ENCODE measurements around the gene UGGT2.

The UGGT2 gene

DNA sequence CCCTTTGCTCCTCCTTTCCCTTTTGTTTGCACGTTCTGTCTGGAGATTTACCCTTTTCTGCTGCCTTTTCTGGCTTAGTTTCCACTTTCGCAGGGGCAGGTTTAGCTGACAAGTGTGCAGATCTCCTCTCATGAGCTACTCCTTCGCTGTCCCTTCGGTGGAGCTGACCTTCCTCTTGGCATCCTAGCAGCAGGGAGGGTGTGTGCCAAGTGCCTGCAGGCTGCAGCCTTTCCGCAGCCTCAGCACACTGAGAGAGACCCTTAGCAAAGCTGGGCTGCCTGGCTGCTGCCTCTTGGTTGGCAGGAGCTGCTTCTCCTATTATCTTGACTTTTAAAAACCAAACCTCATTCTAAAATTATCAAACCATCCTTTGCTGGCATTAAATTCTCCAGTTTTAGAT, 243.8 kb downstream of the UGGT2 start:
- Histone ChIP-seq H2AK5ac (ENCODE audit: low read depth, low read length) (no peak overlapping the region), H3K9me3 (replicated peaks in 1 of 2; ENCODE audit: control insufficient read depth in 2 of 2, insufficient read depth in 1 of 2, low read depth in 1 of 2, low read length in 2 of 2) (peaks cover 6 to 17% of the 10 kb centered on the region in 2 donors), H3K4ac (ENCODE audit: low read length) (no peak overlapping the region), H2AFZ (ENCODE audit: low read length) (no peak overlapping the region), H3K14ac (ENCODE audit: low read length) (no peak overlapping the region), H3K23ac (ENCODE audit: low read depth, low read length, poor library complexity) (no peak overlapping the region), H3K9ac (ENCODE audit: low read depth, low read length, poor library complexity) (no peak overlapping the region), H2BK120ac (ENCODE audit: low read depth, low read length) (no peak overlapping the region), H2BK12ac (ENCODE audit: low read length) (no peak overlapping the region), H2BK5ac (ENCODE audit: low read length) (no peak overlapping the region), H3K36me3 (replicated peaks in 1 of 2; ENCODE audit: control insufficient read depth in 2 of 2, insufficient read depth in 2 of 2, low read length in 2 of 2) (peaks cover 0 to 9% of the 10 kb centered on the region in 2 donors), H3K4me1 (ENCODE audit: control insufficient read depth in 2 of 2, insufficient read depth in 1 of 2, low read depth in 1 of 2, low read length in 2 of 2) (peaks cover 0 to 2% of the 10 kb centered on the region in 2 donors), H3K79me1 (ENCODE audit: low read depth, low read length) (no peaks in the 10 kb centered on the region), H2BK15ac (ENCODE audit: low read length) (no peak overlapping the region), H3K18ac (ENCODE audit: low read length) (no peak overlapping the region), H3K27ac (replicated peaks; ENCODE audit: low read length) (peak overlapping the region; percentile 23), H3K27me3 (ENCODE audit: control insufficient read depth in 3 of 3, insufficient read depth in 3 of 3, low read depth in 1 of 3, low read length in 3 of 3) (no peaks in the 10 kb centered on the region), H4K8ac (ENCODE audit: low read depth, low read length) (no peak overlapping the region), H4K91ac (ENCODE audit: low read depth, low read length, poor library complexity) (no peak overlapping the region), H3K4me2 (ENCODE audit: insufficient read depth, low read length, poor library complexity, severe bottlenecking) (no peak overlapping the region), H3K4me3 (ENCODE audit: low read length in 2 of 2) (peak overlapping the region in 1 of 2 donors; percentile 10)
- no peak for DNase-seq (ENCODE audit: low spot score)
- no CpG with 5 or more reads among the region's 5 CpGs for WGBS, 2 donors (ENCODE audit: extremely low coverage in 2 of 2, insufficient read length in 2 of 2, insufficient replicate concordance in 1 of 2)

DNA sequence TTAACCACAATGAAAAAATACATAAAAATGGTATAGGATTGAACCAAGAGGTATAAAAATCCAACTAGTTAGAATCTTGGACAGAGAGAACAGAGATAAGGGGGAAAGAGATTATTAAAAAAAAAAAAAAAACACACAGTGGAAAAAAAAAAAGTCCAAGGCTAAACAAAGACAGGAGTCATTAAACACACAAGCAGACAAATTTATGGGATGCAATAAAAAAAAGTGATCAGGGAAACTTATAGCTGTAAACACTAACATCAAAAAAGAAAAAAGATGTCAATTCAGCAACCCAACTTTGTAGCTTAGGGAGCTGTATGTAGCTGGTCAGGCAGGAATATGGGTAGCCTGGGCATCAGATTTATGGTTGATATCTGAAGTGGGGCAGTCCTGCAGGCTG, 247.3 kb downstream of the UGGT2 start:
- Histone ChIP-seq H3K4me2 (ENCODE audit: insufficient read depth, low read length, poor library complexity, severe bottlenecking) (no peak overlapping the region), H2AK5ac (ENCODE audit: low read depth, low read length) (no peak overlapping the region), H3K79me1 (ENCODE audit: low read depth, low read length) (no peaks in the 10 kb centered on the region), H3K36me3 (replicated peaks in 1 of 2; ENCODE audit: control insufficient read depth in 2 of 2, insufficient read depth in 2 of 2, low read length in 2 of 2) (peaks cover 0 to 13% of the 10 kb centered on the region in 2 donors), H3K4me1 (ENCODE audit: control insufficient read depth in 2 of 2, insufficient read depth in 1 of 2, low read depth in 1 of 2, low read length in 2 of 2) (peaks cover 0 to 2% of the 10 kb centered on the region in 2 donors), H3K18ac (ENCODE audit: low read length) (no peak overlapping the region), H2BK15ac (ENCODE audit: low read length) (no peak overlapping the region), H3K4ac (ENCODE audit: low read length) (no peak overlapping the region), H2BK5ac (ENCODE audit: low read length) (no peak overlapping the region), H2BK120ac (ENCODE audit: low read depth, low read length) (no peak overlapping the region), H4K91ac (ENCODE audit: low read depth, low read length, poor library complexity) (no peak overlapping the region), H3K27me3 (ENCODE audit: control insufficient read depth in 3 of 3, insufficient read depth in 3 of 3, low read depth in 1 of 3, low read length in 3 of 3) (no peaks in the 10 kb centered on the region), H3K27ac (replicated peaks; ENCODE audit: low read length) (no peak overlapping the region), H2BK12ac (ENCODE audit: low read length) (no peak overlapping the region), H3K9ac (ENCODE audit: low read depth, low read length, poor library complexity) (no peak overlapping the region), H4K8ac (ENCODE audit: low read depth, low read length) (no peak overlapping the region), H3K4me3 (ENCODE audit: low read length in 2 of 2) (no peak overlapping the region), H2AFZ (ENCODE audit: low read length) (no peak overlapping the region), H3K9me3 (replicated peaks in 1 of 2; ENCODE audit: control insufficient read depth in 2 of 2, insufficient read depth in 1 of 2, low read depth in 1 of 2, low read length in 2 of 2) (peaks cover 3 to 17% of the 10 kb centered on the region in 2 donors), H3K14ac (ENCODE audit: low read length) (no peak overlapping the region), H3K23ac (ENCODE audit: low read depth, low read length, poor library complexity) (no peak overlapping the region)
- DNase-seq (ENCODE audit: low spot score), result no peak

- Histone ChIP-seq H3K23ac (ENCODE audit: low read depth, low read length, poor library complexity) (no peak overlapping the region), H3K27ac (replicated peaks; ENCODE audit: low read length) (no peak overlapping the region), H2BK12ac (ENCODE audit: low read length) (no peak overlapping the region), H3K18ac (ENCODE audit: low read length) (no peak overlapping the region), H2AK5ac (ENCODE audit: low read depth, low read length) (no peak overlapping the region), H2BK120ac (ENCODE audit: low read depth, low read length) (no peak overlapping the region), H3K4me3 (ENCODE audit: low read length in 2 of 2) (no peak overlapping the region), H3K9me3 (replicated peaks in 1 of 2; ENCODE audit: control insufficient read depth in 2 of 2, insufficient read depth in 1 of 2, low read depth in 1 of 2, low read length in 2 of 2) (peaks cover 3 to 14% of the 10 kb centered on the region in 2 donors), H3K27me3 (ENCODE audit: control insufficient read depth in 3 of 3, insufficient read depth in 3 of 3, low read depth in 1 of 3, low read length in 3 of 3) (no peaks in the 10 kb centered on the region), H3K36me3 (replicated peaks in 1 of 2; ENCODE audit: control insufficient read depth in 2 of 2, insufficient read depth in 2 of 2, low read length in 2 of 2) (peaks cover 0 to 21% of the 10 kb centered on the region in 2 donors), H3K14ac (ENCODE audit: low read length) (no peak overlapping the region), H3K4me2 (ENCODE audit: insufficient read depth, low read length, poor library complexity, severe bottlenecking) (no peak overlapping the region), H2AFZ (ENCODE audit: low read length) (no peak overlapping the region), H3K4ac (ENCODE audit: low read length) (no peak overlapping the region), H2BK5ac (ENCODE audit: low read length) (no peak overlapping the region), H4K91ac (ENCODE audit: low read depth, low read length, poor library complexity) (no peak overlapping the region), H3K79me1 (ENCODE audit: low read depth, low read length) (no peaks in the 10 kb centered on the region), H3K9ac (ENCODE audit: low read depth, low read length, poor library complexity) (no peak overlapping the region), H2BK15ac (ENCODE audit: low read length) (no peak overlapping the region), H4K8ac (ENCODE audit: low read depth, low read length) (no peak overlapping the region), H3K4me1 (ENCODE audit: control insufficient read depth in 2 of 2, insufficient read depth in 1 of 2, low read depth in 1 of 2, low read length in 2 of 2) (no peaks in the 10 kb centered on the region)
- WGBS, 2 donors (ENCODE audit: extremely low coverage in 2 of 2, insufficient read length in 2 of 2, insufficient replicate concordance in 1 of 2), result no CpG with 5 or more reads among the region's 4 CpGs
- no peak for DNase-seq (ENCODE audit: low spot score)
Measured at GRCh38 chr13:95801825-95802224, 251.4 kb downstream of the UGGT2 start.

DNA sequence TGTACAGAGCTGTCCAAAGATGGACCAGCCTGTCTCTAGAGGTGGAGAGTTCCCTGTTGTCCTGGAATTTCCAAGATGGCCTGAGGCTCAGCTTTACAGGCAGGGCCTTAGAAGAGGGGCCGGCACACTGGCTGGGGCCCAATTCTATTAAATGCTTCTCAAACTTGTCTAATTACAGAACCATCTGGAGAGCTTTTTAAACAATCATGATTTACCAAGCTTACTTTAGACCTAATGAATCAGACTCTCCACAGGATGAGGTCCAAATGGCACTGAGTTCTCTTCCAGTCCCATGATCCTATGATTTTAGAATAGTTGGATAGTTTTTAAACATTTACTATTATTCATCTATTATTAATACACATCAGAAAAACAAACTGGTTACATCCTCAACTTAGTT, 252.8 kb downstream of the UGGT2 start:
- no peak overlapping the region for H2BK12ac ChIP-seq (ENCODE audit: low read length)
- WGBS, 2 donors (ENCODE audit: extremely low coverage in 2 of 2, insufficient read length in 2 of 2, insufficient replicate concordance in 1 of 2), result no CpG with 5 or more reads among the region's 1 CpG
- H4K91ac ChIP-seq (ENCODE audit: low read depth, low read length, poor library complexity), result no peak overlapping the region
- no peak overlapping the region for H3K4me3 ChIP-seq (ENCODE audit: low read length in 2 of 2)
- peaks cover 0 to 3% of the 10 kb centered on the region in 2 donors for H3K9me3 ChIP-seq (replicated peaks in 1 of 2; ENCODE audit: control insufficient read depth in 2 of 2, insufficient read depth in 1 of 2, low read depth in 1 of 2, low read length in 2 of 2)
- no peak overlapping the region for H3K9ac ChIP-seq (ENCODE audit: low read depth, low read length, poor library complexity)
- no peak overlapping the region for H2AFZ ChIP-seq (ENCODE audit: low read length)
- DNase-seq (ENCODE audit: low spot score), result no peak
- no peak overlapping the region for H2AK5ac ChIP-seq (ENCODE audit: low read depth, low read length)
- H3K14ac ChIP-seq (ENCODE audit: low read length), result no peak overlapping the region
- no peak overlapping the region for H3K27ac ChIP-seq (replicated peaks; ENCODE audit: low read length)
- H3K4ac ChIP-seq (ENCODE audit: low read length), result no peak overlapping the region
- no peak overlapping the region for H4K8ac ChIP-seq (ENCODE audit: low read depth, low read length)
- H3K36me3 ChIP-seq (replicated peaks in 1 of 2; ENCODE audit: control insufficient read depth in 2 of 2, insufficient read depth in 2 of 2, low read length in 2 of 2), result peaks cover 0 to 25% of the 10 kb centered on the region in 2 donors
- H3K79me1 ChIP-seq (ENCODE audit: low read depth, low read length), result no peaks in the 10 kb centered on the region
- no peak overlapping the region for H3K4me2 ChIP-seq (ENCODE audit: insufficient read depth, low read length, poor library complexity, severe bottlenecking)
- no peak overlapping the region for H2BK120ac ChIP-seq (ENCODE audit: low read depth, low read length)
- H3K23ac ChIP-seq (ENCODE audit: low read depth, low read length, poor library complexity), result no peak overlapping the region
- no peak overlapping the region for H2BK5ac ChIP-seq (ENCODE audit: low read length)
- no peaks in the 10 kb centered on the region for H3K27me3 ChIP-seq (ENCODE audit: control insufficient read depth in 3 of 3, insufficient read depth in 3 of 3, low read depth in 1 of 3, low read length in 3 of 3)
- no peak overlapping the region for H2BK15ac ChIP-seq (ENCODE audit: low read length)
- no peaks in the 10 kb centered on the region for H3K4me1 ChIP-seq (ENCODE audit: control insufficient read depth in 2 of 2, insufficient read depth in 1 of 2, low read depth in 1 of 2, low read length in 2 of 2)
- H3K18ac ChIP-seq (ENCODE audit: low read length), result no peak overlapping the region

Data from neuronal stem cell (in vitro differentiated cells).